Endodermal cell (in vitro differentiated cells): ENCODE data around the gene MOCS2. TPM values are rescaled to one million over a fixed set of nuclear protein-coding genes. Genes with fewer than 3 reads are reported as not detected.

ENCODE experiments used
- DNase-seq: peaks from one replicate; pipeline ENCODE4 v3.0.0-alpha.2; 2017
- H3K27ac ChIP-seq: 2 replicates; pipeline ENCODE4 v1.5.1; 2013; ENCODE audit warnings: mild to moderate bottlenecking, low read depth, low read length, moderate library complexity
- H3K27me3 ChIP-seq: 2 replicates; pipeline ENCODE4 v1.6.1; 2013; ENCODE audit warnings: mild to moderate bottlenecking, low read length, moderate library complexity; ENCODE audit not compliant: insufficient read depth, control insufficient read depth, poor library complexity, severe bottlenecking
- H3K36me3 ChIP-seq: 2 replicates; pipeline ENCODE4 v1.7.0; 2013; ENCODE audit warnings: mild to moderate bottlenecking, low read length, moderate library complexity; ENCODE audit not compliant: control insufficient read depth, insufficient read depth
- H3K4me1 ChIP-seq: one replicate; pipeline ENCODE4 v1.7.0; 2013; ENCODE audit warnings: low read length; ENCODE audit not compliant: control insufficient read depth, insufficient read depth
- H3K4me3 ChIP-seq: 2 replicates; pipeline ENCODE4 v1.5.1; 2013; ENCODE audit warnings: mild to moderate bottlenecking, low read length, moderate library complexity
- H3K9ac ChIP-seq: 2 replicates; pipeline ENCODE4 v1.6.1; 2013; ENCODE audit warnings: mild to moderate bottlenecking, low read length, moderate library complexity; ENCODE audit not compliant: poor library complexity, severe bottlenecking; ENCODE audit errors: extremely low read depth
- H3K9me3 ChIP-seq: 2 replicates; pipeline ENCODE4 v1.6.1; 2013; ENCODE audit warnings: mild to moderate bottlenecking, low read length, moderate library complexity; ENCODE audit not compliant: control insufficient read depth
- H3K27ac Mint-ChIP-seq: 2 replicates; pipeline ENCODE4 v1.8.0; 2020; ENCODE audit warnings: mixed read lengths
- H3K27me3 Mint-ChIP-seq: 2 replicates; pipeline ENCODE4 v1.8.0; 2021; ENCODE audit warnings: mild to moderate bottlenecking, mixed read lengths; ENCODE audit not compliant: insufficient read depth
- H3K36me3 Mint-ChIP-seq: 2 replicates; pipeline ENCODE4 v1.8.0; 2020; ENCODE audit warnings: low read depth, mixed read lengths
- H3K4me1 Mint-ChIP-seq: 2 replicates; pipeline ENCODE4 v1.8.0; 2020; ENCODE audit warnings: mixed read lengths
- H3K4me3 Mint-ChIP-seq: 2 replicates; pipeline ENCODE4 v1.8.0; 2020; ENCODE audit warnings: mild to moderate bottlenecking, moderate library complexity, mixed read lengths
- H3K9me3 Mint-ChIP-seq: 2 replicates; pipeline ENCODE4 v1.8.0; 2020; ENCODE audit warnings: mild to moderate bottlenecking, mixed read lengths
- CTCF ChIP-seq: fragments of 200-600 bp; sonication (generic); conservative IDR thresholded peaks from 2 replicates; pipeline ENCODE4 v1.5.0; 2021; ENCODE audit warnings: antibody characterized with exemption, mild to moderate bottlenecking
- WGBS, 2 experiments: methylation state at CpG; one replicate each; pipeline versions ENCODE4 v1.1.5 to v1.1.7; 2013; ENCODE audit warnings: missing lambda C conversion rate in 2 of 2, mixed read lengths in 1 of 2; ENCODE audit not compliant: insufficient coverage in 1 of 2, insufficient read length in 1 of 2; 5-methylcytosine and 5-hydroxymethylcytosine counted together
- total RNA-seq, 2 donors: library from RNA; stranded (reverse); fragmentation: NEBNext Ultra II Directional in 1 of 2; extraction: Animal tissue kit (Norgen Biotek cat#: 25700) in 1 of 2; gene quantifications; 2 replicates in 1 of 2; 3 replicates in 1 of 2; pipeline ENCODE4 v1.2.1, GENCODE V29; 2021

The MOCS2 gene
- total RNA-seq, 2 donors from 2014 or later, result 18.8 to 28.5 TPM

- TF ChIP-seq CTCF, result no peak
- no peaks in the 10 kb centered on the region for H3K9me3 Mint-ChIP-seq
- no peak overlapping the region for H3K4me3 Mint-ChIP-seq
- Histone ChIP-seq H3K4me1 (peaks cover 3% of the 10 kb centered on the region), H3K27me3 (no peaks in the 10 kb centered on the region), H3K9ac (no peak overlapping the region), H3K36me3 (peaks cover 15% of the 10 kb centered on the region), H3K27ac (no peak overlapping the region), H3K4me3 (no peak overlapping the region), H3K9me3 (no peaks in the 10 kb centered on the region)
- WGBS, 2 experiments, result 95 to 100% methylated on average over 3 to 5 of the region's 5 CpGs
- H3K27me3 Mint-ChIP-seq, result peaks cover 3% of the 10 kb centered on the region
- H3K36me3 Mint-ChIP-seq, result peaks cover 14% of the 10 kb centered on the region
- peaks cover 6% of the 10 kb centered on the region for H3K4me1 Mint-ChIP-seq
- no peak overlapping the region for H3K27ac Mint-ChIP-seq
- no peak for DNase-seq
These were observed 3.8 kb downstream of the MOCS2 start for GRCh38 chr5:53105611-53106300.

- Histone ChIP-seq H3K9ac (no peak overlapping the region), H3K4me1 (no peaks in the 10 kb centered on the region), H3K27me3 (no peaks in the 10 kb centered on the region), H3K9me3 (no peaks in the 10 kb centered on the region), H3K4me3 (no peak overlapping the region), H3K27ac (no peak overlapping the region), H3K36me3 (peaks cover 22% of the 10 kb centered on the region)
- no peak for DNase-seq
- Mint-ChIP-seq H3K27me3 (no peaks in the 10 kb centered on the region), H3K36me3 (peaks cover 11% of the 10 kb centered on the region), H3K9me3 (no peaks in the 10 kb centered on the region), H3K4me3 (no peak overlapping the region), H3K27ac (no peak overlapping the region), H3K4me1 (peaks cover 5% of the 10 kb centered on the region)
- no peak for TF ChIP-seq CTCF
- 96% methylated on average over 1 of the region's 2 CpGs; no CpG with 5 or more reads in 1 of the 2 experiments for WGBS, 2 experiments
These were observed 9.0 kb downstream of the MOCS2 start for GRCh38 chr5:53100606-53101005.

GRCh38 chr5:53099546-53099945, 10.0 kb downstream of the MOCS2 start:
- Mint-ChIP-seq H3K4me1 (peaks cover 5% of the 10 kb centered on the region), H3K36me3 (peaks cover 8% of the 10 kb centered on the region), H3K9me3 (no peaks in the 10 kb centered on the region), H3K4me3 (no peak overlapping the region), H3K27ac (no peak overlapping the region), H3K27me3 (no peaks in the 10 kb centered on the region)
- Histone ChIP-seq H3K9ac (no peak overlapping the region), H3K4me3 (no peak overlapping the region), H3K9me3 (no peaks in the 10 kb centered on the region), H3K27ac (no peak overlapping the region), H3K4me1 (no peaks in the 10 kb centered on the region), H3K36me3 (peaks cover 22% of the 10 kb centered on the region), H3K27me3 (no peaks in the 10 kb centered on the region)
- WGBS, 2 experiments, result 50 to 77% methylated on average over 1 to 2 of the region's 2 CpGs
- TF ChIP-seq CTCF, result no peak
- no peak for DNase-seq
